PC-3 (cell line): ENCODE measurements around the gene PSMA3. TPM values are rescaled to one million over a fixed set of nuclear protein-coding genes. Genes with fewer than 3 reads are reported as not detected.

ENCODE experiments used
- ATAC-seq: fragments of 200-7000 bp; cut with Tn5 transposase; 2 replicates; pipeline ENCODE4 v1.9.1; 2020; ENCODE audit warnings: mild to moderate bottlenecking, moderate library complexity
- BruUV-seq: library from RNA; stranded (reverse); fragments of 400-500 nt; replicated peaks from 2 replicates; lab custom pipeline; 2021; lab: Mats Ljungman, UMichigan
- CTCF ChIA-PET: fragments of 300-600 bp; sonication (Branson Sonifier 250); formaldehyde crosslinking; loops from one replicate; lab custom pipeline; 2022; ENCODE audit warnings: antibody characterized with exemption; lab: Charles Lee
- POLR2A ChIA-PET: fragments of 300-600 bp; sonication (Branson Sonifier 250); formaldehyde crosslinking; loops from one replicate; lab custom pipeline; 2022; ENCODE audit warnings: antibody characterized with exemption; ENCODE audit not compliant: unreplicated experiment; lab: Charles Lee
- DNase-seq: peaks from one replicate; pipeline ENCODE4 v3.0.0-alpha.2; 2015
- H2AFZ ChIP-seq: fragments of 300-600 bp; sonication (generic); 2 replicates; pipeline ENCODE4 v1.6.0; 2016; ENCODE audit warnings: antibody characterized with exemption, low read length
- H3F3A ChIP-seq: fragments of 300-600 bp; sonication (generic); one replicate; pipeline ENCODE4 v1.6.0; 2017; ENCODE audit warnings: antibody characterized with exemption, low read length, control low read depth, mild to moderate bottlenecking; ENCODE audit not compliant: unreplicated experiment
- H3K27ac ChIP-seq: fragments of 300-600 bp; sonication (generic); 2 replicates; pipeline ENCODE4 v1.5.1; 2016; ENCODE audit warnings: mild to moderate bottlenecking, low read length
- H3K27me3 ChIP-seq: fragments of 300-600 bp; sonication (generic); 2 replicates; pipeline ENCODE4 v1.6.1; 2016; ENCODE audit warnings: low read length, mixed read lengths
- H3K36me3 ChIP-seq: fragments of 300-600 bp; sonication (generic); 2 replicates; pipeline ENCODE4 v1.6.1; 2016; ENCODE audit warnings: low read depth, mixed run types, low read length, mixed read lengths
- H3K4me1 ChIP-seq: fragments of 300-600 bp; sonication (generic); 2 replicates; pipeline ENCODE4 v1.5.1; 2016; ENCODE audit warnings: low read length; ENCODE audit not compliant: insufficient read depth
- H3K4me2 ChIP-seq: fragments of 300-600 bp; sonication (generic); 2 replicates; pipeline ENCODE4 v1.6.0; 2016; ENCODE audit warnings: low read length
- H3K4me3 ChIP-seq: fragments of 300-600 bp; sonication (generic); 2 replicates; pipeline ENCODE4 v1.5.1; 2016; ENCODE audit warnings: mild to moderate bottlenecking, low read length, mixed read lengths
- H3K79me2 ChIP-seq: fragments of 300-600 bp; sonication (generic); 2 replicates; pipeline ENCODE4 v1.6.1; 2017; ENCODE audit warnings: low read length, mixed read lengths
- H3K9ac ChIP-seq: fragments of 300-600 bp; sonication (generic); 2 replicates; pipeline ENCODE4 v1.6.0; 2016; ENCODE audit warnings: mild to moderate bottlenecking, low read length
- H3K9me2 ChIP-seq: fragments of 300-600 bp; sonication (generic); replicated peaks from 2 replicates; pipeline ENCODE4 v1.6.1; 2016; ENCODE audit warnings: mixed run types, low read length, mixed read lengths
- H3K9me3 ChIP-seq: fragments of 300-600 bp; sonication (generic); 2 replicates; pipeline ENCODE4 v1.6.1; 2016; ENCODE audit warnings: low read length, mixed read lengths
- H4K20me1 ChIP-seq: fragments of 300-600 bp; sonication (generic); 2 replicates; pipeline ENCODE4 v1.6.1; 2016; ENCODE audit warnings: low read length, mixed read lengths
- CTCF ChIP-seq: fragments of 300-600 bp; sonication (generic); conservative IDR thresholded peaks from 2 replicates; pipeline ENCODE4 v1.5.1; 2017; ENCODE audit warnings: antibody characterized with exemption, low read depth, mild to moderate bottlenecking, low read length
- EZH2 ChIP-seq: fragments of 300-600 bp; sonication (generic); IDR thresholded peaks from one replicate; pipeline ENCODE4 v1.6.1; 2017; ENCODE audit warnings: antibody characterized with exemption, mild to moderate bottlenecking, low read length; ENCODE audit not compliant: unreplicated experiment
- EZH2phosphoT487 ChIP-seq: fragments of 300-600 bp; sonication (generic); IDR thresholded peaks from 2 replicates; pipeline ENCODE4 v1.6.1; 2018; ENCODE audit warnings: mild to moderate bottlenecking, antibody characterized with exemption, low read length, borderline replicate concordance
- intact Hi-C: fragments of 100-400 bp; cut with micrococcal nuclease; formaldehyde crosslinking; loops from 2 replicates; pipeline ENCODE4 v1.9.0; 2023
- total RNA-seq: library from RNA; depleted of rRNA; stranded (reverse); fragments of >200 nt; gene quantifications from 2 replicates; pipeline ENCODE4 v1.2.3, GENCODE V29; 2014

Gene PSMA3
- total RNA-seq, 1 experiment from 2014 or later = 669 TPM

- Histone ChIP-seq H3K9me2 (no peaks in the 10 kb centered on the region), H3K9me3 (no peaks in the 10 kb centered on the region), H3K4me1 (peaks cover 7% of the 10 kb centered on the region), H3K4me3 (no peak overlapping the region), H3K27ac (no peak overlapping the region), H3K4me2 (no peak overlapping the region), H3F3A (no peaks in the 10 kb centered on the region), H4K20me1 (peaks cover 71% of the 10 kb centered on the region), H3K9ac (no peak overlapping the region), H2AFZ (no peak overlapping the region), H3K36me3 (peaks cover 84% of the 10 kb centered on the region), H3K27me3 (no peaks in the 10 kb centered on the region), H3K79me2 (peaks cover 100% of the 10 kb centered on the region)
- POLR2A ChIA-PET = no interaction called here
- TF ChIP-seq EZH2 (no peak), EZH2phosphoT487 (no peak), CTCF (no peak)
- no peak for DNase-seq
- CTCF ChIA-PET = no interaction called here
- no peak for ATAC-seq
- no TSS peak for BruUV-seq
- intact Hi-C loops = no loop called here
These were observed 47.5 kb downstream of the PSMA3 start for GRCh38 chr14:58292187-58292586.

- Histone ChIP-seq H3K4me1 (peaks cover 7% of the 10 kb centered on the region), H3K4me3 (no peak overlapping the region), H3K79me2 (peaks cover 92% of the 10 kb centered on the region), H3F3A (no peaks in the 10 kb centered on the region), H4K20me1 (peaks cover 60% of the 10 kb centered on the region), H3K9ac (no peak overlapping the region), H3K4me2 (no peak overlapping the region), H3K27ac (no peak overlapping the region), H3K27me3 (no peaks in the 10 kb centered on the region), H3K36me3 (peaks cover 64% of the 10 kb centered on the region), H2AFZ (no peak overlapping the region), H3K9me2 (no peaks in the 10 kb centered on the region), H3K9me3 (no peaks in the 10 kb centered on the region)
- TF ChIP-seq EZH2phosphoT487 (no peak), EZH2 (no peak), CTCF (no peak)
- ATAC-seq (no peak), DNase-seq (no peak)
- intact Hi-C loops = no loop called here
- no TSS peak for BruUV-seq
- ChIA-PET POLR2A (no interaction called here), CTCF (no interaction called here)
These were observed 49.6 kb downstream of the PSMA3 start for GRCh38 chr14:58294201-58294600.

GRCh38 chr14:58296726-58297125 is 52.1 kb downstream of the PSMA3 start:
- TF ChIP-seq EZH2phosphoT487 = no peak
- CTCF ChIA-PET = no interaction called here

More at GRCh38 chr14:58296726-58297125, 52.1 kb downstream of the PSMA3 start:
- Histone ChIP-seq H3K27me3 (no peaks in the 10 kb centered on the region), H3K9ac (peak overlapping the region; percentile 79), H3K27ac (no peak overlapping the region; the same call in 1 of the 2 replicates), H3K9me2 (no peaks in the 10 kb centered on the region), H3K4me3 (peak overlapping the region; percentile 78), H3K4me1 (peaks cover 18% of the 10 kb centered on the region), H4K20me1 (peaks cover 52% of the 10 kb centered on the region), H3F3A (no peaks in the 10 kb centered on the region), H3K79me2 (peaks cover 89% of the 10 kb centered on the region), H2AFZ (no peak overlapping the region), H3K36me3 (peaks cover 44% of the 10 kb centered on the region), H3K4me2 (peak overlapping the region; percentile 86), H3K9me3 (no peaks in the 10 kb centered on the region)
- BruUV-seq = no TSS peak
- DNase-seq (peak; percentile 65), ATAC-seq (no peak)
- intact Hi-C loops = loop anchor here (2.0 kb wide), 1 partner anchor 16 kb away; no protein-coding TSS in a partner anchor
- POLR2A ChIA-PET = interaction anchor here (0.6 kb wide), 1 partner anchor 42 kb away, joined by 4 read pairs; no protein-coding TSS in a partner anchor
